Measurements from ENCODE around the gene CRCP. TPM values are rescaled to one million over a fixed set of nuclear protein-coding genes. Genes with fewer than 3 reads are reported as not detected.
"Not testable (repeated sequence)": the region's sequence is repeated elsewhere in the genome, so short reads cannot be mapped to it uniquely, and the experiment has no call there.

The CRCP gene
- total RNA-seq, 1 donor from 2014 or later = 22.5 TPM

DNA sequence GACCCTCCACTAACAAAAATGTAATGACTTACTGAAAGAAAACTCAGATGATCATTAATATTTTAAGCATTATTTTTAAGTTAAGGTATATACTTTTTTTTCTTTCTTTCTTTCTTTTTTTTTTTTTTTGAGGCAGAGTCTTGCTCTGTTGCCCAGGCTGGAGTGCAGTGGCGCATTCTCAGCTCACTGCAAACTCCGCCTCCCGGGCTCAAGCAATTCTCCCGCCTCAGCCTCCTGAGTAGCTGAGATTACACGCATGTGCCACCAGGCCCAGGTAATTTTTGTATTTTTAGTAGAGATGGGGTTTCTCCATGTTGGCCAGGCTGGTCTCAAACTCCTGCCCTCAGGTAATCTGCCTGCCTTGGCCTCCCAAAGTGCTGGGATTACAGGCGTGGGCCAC lies 12.5 kb upstream of the CRCP start:
- DNase-seq; intact Hi-C loops (cut with micrococcal nuclease); ATAC-seq: not testable (repeated sequence)

DNA sequence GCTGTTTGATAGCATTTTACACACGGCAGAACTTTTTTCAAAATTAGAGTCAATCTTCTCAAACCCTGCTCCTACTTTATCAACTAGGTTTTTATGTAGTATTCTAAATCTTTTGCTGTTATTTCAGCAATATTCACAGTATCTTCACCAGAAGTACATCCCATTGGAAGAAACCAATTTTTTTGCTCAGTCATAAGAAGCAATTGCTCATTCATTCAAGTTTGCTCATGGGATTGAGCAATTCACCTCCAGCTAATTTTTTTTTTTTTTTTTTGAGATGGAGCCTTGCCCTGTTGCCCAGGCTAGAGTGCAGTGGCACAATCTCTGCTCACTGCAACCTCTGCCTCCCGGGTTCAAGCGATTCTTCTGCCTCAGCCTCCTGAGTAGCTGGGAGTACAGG lies 10.7 kb upstream of the CRCP start:
- intact Hi-C loops (cut with micrococcal nuclease); ATAC-seq; DNase-seq: not testable (repeated sequence)

DNA sequence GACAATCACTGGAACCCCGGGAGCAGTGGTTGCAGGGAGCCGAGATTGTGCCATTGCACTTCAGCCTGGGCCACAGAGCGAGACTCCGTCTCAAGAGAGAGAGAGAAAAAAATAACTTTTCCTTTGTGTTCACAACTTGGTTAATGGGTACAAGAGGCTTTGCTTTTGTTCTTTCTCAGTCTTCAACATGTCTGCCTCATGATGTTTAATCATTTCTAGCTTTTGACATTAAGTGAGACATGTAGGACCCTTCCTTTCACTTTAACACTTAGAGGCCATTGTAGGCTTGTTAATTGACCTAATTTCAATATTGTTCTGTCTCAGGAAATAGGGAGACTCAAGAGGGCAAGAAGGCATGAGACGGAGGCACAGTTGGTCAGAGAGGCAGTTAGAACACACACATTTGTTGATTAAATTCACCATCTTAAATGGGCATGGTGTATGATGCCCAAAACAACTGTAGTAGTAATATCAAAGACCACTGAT lies 9.3 kb upstream of the CRCP start:
- DNase-seq = no peak
- ATAC-seq = no peak
- intact Hi-C loops (cut with micrococcal nuclease) = no loop called here

DNA sequence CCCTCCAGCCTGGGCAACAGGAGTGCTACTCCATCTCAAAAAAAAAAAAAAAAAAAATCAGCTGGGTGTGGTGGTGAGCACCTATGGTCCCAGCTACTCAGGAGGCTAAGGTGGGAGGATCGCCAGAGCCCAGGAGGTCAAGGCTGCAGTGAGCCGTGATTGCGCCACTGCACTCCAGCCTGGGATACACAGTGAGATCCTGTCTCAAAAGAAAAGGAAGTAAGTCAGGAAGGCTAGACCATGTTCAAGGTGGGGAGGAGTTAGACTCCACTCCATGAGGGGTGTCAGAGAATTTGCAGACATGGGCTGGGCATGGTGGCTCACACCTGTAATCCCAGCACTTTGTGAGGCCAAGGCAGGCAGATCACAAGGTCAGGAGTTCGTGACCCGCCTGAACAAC lies 6.2 kb upstream of the CRCP start:
- ATAC-seq; intact Hi-C loops (cut with micrococcal nuclease); DNase-seq: not testable (repeated sequence)

DNA sequence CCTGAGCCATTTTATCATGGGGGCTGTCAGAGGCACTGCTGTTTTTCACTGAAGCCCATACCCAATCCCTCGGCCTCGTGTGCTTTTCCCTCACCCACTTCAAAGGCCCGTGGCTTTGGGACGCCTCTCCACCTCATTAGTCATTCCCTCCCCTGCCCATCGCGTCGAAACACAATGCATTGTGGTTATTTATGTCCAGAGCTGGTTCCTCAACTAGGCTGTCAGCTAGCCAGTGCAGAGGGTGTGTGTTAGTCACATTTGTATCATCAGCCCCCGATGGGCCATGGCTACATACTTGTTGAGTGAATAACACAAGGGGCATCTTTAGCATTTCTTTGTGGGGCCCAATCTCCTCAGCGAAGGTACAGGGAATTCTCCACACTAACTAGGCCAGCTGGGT lies 3.8 kb upstream of the CRCP start:
- DNase-seq (no peak), ATAC-seq (no peak)
- intact Hi-C loops (cut with micrococcal nuclease) = no loop called here

DNA sequence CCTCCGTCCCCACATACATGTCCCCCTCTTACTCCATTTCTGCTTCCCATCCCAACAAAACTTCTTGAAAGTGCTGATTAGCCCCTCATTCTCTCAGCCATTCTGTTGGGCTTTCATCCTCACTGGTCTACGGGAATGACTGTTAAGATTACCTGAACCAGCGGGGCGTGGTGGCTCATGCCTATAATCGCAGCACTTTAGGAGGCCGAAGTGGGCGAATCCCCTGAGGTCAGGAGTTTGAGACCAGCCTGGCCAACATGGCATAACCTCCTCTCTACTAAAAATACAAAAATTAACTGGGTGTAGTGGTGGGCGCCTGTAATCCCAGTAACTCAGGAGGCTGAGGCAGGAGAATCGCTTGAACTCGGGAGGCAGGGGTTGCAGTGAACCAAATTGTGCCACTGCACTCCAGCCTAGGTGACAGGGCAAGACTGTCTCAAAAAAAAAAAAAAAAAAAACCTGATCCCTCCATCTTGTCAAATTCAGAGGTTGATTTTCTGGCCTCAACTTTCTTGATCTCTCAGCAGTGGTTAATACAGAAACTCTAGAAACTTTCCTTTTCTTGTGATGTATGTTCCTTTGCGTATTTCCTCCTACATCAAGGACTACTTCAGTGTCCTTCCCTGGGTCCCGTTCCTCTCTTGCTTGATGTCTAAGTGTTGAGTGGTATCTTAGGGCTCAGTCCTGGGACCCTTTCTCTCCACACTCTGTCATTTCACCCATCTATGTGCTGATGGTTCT lies 2.2 kb downstream of the CRCP start:
- intact Hi-C loops (cut with micrococcal nuclease); ATAC-seq: not testable (repeated sequence)

DNA sequence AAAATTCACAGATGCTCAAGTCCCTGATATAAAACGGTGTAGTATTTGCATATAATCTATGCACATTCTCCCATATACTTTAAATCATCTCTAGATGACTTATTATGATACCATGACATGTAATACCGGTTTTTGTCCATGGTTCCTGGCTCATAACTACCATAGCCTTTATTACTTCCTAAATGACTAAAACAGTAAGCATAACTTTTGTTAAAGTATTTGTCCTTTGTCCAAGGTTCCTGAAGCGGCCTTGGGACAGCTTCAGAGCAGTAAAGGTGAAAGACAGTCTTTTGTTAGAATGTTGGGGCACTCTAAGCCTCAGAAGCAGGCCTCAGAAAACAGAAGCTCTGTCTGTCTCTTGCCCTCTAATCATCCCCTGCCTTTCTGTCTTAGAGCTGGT lies 4.0 kb downstream of the CRCP start:
- intact Hi-C loops (cut with micrococcal nuclease) = no loop called here
- ATAC-seq (no peak), DNase-seq (no peak)

More for the DNA sequence above, 2.2 kb downstream of the CRCP start:
- DNase-seq = not testable (repeated sequence)

DNA sequence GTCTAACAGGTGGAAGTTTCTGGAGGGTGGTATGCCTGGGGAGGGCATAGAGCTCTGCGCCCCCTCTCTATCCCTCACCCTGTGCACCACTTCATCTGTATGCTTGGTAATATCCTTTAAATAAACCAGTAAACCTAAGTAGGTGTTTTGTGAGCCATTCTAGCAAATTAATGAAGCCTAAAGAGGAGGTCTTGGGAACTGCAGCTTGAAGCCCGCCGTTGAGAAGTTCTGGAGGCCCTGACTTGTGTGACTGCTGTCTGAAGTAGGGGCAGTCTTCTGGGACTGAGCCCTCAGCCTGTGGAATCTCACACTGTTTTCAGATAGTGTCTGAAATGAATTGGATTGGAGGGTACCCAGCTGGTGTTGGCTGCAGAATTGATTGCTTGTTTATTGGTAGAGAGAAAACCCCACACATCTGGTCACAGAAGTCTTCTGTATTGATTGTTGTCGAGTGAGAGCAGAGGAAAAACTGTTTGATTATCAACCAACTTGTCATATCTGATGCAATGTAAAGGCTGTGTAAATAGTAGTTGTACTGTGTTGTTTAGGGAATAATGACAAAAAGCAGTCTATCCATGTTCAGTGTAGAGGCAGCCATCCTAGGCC lies 4.7 kb downstream of the CRCP start:
- intact Hi-C loops (cut with micrococcal nuclease) = no loop called here
- no peak for DNase-seq
- no peak for ATAC-seq

DNA sequence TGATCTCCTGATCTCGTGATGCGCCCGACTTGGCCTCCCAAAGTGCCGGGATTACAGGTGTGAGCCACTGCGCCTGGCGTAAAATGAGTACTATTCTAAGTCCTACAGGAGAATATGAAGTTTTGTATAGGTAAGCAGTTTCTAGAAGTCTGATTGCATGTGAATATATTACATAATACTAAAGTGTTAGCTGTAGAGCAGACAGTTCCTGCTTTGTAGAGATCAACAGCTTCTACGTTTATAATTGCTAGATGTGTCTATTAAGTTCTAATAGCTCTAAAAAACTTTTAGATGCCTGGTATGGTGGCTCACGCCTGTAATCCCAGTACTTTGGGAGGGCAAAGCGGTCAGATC lies 8.5 kb downstream of the CRCP start:
- no peak for DNase-seq
- intact Hi-C loops (cut with micrococcal nuclease) = no loop called here
- no peak for ATAC-seq

DNA sequence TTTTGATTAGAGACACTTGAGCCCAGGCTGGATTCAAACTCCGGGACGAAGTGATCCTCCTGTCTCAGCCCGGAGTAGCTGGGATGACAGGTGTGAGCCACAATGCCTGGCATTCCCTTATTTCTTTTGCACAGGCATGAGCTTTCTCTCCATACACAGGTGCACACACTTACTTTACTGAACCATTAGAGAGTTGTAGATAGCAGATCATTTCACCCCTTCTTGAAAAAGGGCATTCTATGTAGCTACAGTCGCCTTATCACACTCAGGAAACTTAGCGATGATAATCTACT lies 9.9 kb downstream of the CRCP start:
- intact Hi-C loops (cut with micrococcal nuclease); DNase-seq: not testable (repeated sequence)
- peak; percentile 20 for ATAC-seq

DNA sequence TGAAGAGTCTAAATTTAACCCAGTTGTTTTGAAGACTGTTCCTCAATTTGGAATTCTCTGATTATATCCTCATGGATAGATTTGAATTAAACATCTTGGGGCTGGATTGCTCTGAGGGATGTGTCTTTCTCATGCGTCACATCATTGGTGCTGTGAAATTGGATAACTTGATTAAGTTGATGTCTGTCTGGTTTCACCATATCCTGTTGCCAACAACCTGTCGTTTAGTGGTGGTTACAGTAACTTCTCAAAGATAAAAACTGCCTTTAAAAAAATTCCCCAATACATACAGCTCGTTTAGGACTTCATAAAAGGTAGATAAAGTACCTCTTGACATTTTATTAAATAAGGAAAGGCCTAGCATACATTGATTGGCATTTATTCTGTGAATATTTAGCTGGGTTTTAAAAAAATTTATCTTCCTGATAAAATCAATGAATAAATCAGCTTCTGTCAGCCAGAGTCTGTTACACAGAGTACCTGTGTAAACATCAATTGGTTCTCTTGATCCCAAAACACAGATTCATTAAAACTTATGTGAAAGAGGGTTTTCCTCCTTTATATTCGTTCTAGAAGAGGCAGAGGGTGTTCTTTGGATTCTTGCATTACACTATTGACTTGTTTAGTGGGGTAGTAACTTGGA lies 10.5 kb downstream of the CRCP start:
- ATAC-seq = peak; percentile 30
- DNase-seq = no peak
- intact Hi-C loops (cut with micrococcal nuclease) = no loop called here

DNA sequence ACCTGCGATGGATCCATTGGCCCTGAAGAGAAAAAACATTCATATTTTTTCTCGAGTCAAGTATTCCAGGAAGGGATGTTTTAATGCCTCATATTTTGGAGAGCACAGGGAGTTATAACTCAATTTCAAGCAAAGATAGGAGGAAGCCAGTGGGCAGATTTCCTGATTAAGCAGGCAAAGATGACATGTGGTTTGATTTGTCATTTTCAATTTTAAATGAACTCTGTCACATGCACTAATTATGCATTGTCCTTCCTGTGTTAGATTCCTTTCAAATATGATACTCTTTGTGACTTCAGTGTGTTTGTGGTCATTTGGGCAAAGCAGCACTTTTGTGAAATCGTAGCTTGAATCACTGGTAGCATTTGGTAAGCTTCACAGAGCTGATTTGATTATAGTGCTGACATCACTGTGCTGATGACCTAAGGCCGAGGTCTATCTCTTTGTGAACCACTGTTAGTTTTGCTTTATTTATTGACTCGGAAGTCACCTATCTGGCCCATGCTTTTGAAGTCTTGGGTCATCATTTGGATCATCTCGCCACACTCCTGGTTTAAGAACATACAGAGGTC lies 11.2 kb downstream of the CRCP start:
- intact Hi-C loops (cut with micrococcal nuclease); DNase-seq: not testable (repeated sequence)
- ATAC-seq = peak; percentile 10

DNA sequence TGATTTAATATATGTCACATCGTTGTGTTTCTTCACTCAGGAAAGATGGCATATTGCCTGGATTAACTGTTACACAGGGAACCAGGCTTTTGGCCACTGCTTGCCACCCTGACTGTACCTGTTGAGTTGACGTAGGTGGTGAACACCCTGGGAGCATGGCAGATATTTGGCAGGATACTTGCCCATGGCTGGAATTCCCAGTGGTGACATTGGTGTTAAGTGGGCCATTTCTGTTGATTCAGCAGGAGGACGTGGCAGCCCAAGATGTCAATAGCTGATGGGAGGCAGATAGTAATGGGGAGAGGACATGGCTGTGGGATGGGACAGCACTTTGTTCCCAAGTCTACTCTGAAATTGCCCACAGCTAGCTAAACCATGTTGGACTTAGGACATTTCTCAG lies 12.5 kb downstream of the CRCP start:
- intact Hi-C loops (cut with micrococcal nuclease); DNase-seq: not testable (repeated sequence)
- peak; percentile 64 for ATAC-seq

DNA sequence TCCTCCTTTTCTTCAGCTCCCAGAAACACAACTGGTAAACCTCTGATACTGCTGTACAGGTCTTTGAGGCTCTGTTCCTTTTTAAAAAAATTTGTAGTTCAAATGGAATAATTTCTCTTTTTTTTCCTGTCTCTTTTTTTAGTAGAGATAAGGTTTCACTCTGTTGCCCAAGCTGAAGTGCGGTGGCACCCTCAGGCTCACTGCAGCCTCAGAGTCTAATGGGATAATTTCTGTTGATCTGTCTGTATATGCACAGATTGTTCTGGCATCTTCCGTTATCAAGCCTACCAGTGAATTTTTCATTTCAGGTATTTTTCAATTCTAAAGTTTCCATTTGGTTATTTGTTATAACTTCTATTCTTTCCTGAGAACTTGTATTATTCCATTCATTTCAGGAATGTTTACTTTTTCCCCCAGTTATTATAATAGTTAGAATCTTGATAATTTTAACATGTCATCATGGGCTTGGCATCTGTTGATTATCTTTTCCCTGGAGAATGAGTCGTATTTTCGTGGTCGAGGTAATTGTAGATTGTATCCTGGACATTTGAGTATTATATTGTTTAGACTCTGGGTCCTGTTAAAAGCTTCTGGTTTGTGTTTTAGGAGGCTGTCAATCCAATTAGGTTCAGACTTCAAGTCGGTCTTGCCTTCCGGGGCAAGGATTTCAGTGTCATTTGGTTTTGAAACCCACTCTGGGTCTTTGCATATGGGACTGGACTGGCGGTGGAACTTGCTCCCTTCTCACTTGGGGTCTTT lies 24.5 kb downstream of the CRCP start:
- ATAC-seq (no peak), DNase-seq (no peak)
- intact Hi-C loops (cut with micrococcal nuclease) = no loop called here

DNA sequence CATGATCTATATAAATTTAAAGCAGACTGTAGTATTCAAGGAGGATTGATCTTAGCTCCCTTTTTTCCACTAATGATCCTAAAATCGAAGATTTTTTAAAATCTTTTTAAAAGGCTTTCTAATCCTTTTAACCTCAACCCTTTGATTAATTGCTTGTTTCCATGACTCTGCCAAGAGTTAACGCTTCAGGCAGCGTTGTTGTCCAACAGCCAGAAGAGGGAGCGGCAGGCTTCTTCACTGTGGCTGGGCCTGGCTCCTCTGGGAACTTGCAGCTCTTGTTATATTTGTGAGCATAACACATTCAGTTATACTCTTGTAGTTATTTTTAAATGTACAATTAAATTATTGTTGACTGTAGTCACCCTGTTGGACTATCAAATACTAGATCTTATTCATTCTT lies 26.3 kb downstream of the CRCP start:
- DNase-seq = peak; percentile 76
- intact Hi-C loops (cut with micrococcal nuclease) = no loop called here
- peak; percentile 60 for ATAC-seq

DNA sequence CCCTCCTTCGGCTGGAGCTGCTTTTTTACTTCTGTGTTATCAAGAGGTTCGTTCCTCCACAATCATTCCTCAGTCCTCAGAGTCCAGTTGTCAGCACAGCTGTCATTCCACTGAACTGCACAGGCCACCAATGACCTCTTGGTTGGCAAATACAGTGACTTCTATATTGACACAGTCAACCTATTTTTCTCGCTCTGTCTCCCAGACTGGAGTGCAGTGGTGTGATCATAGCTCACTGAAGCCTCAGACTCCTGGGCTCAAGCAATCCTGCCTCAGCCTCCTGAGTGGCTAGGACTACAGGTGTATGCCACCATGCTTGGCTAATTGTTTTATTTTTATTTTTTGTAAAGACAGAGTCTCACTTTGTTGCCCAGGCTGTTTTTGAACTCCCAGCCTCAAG lies 27.7 kb downstream of the CRCP start:
- DNase-seq (no peak), ATAC-seq (no peak)
- intact Hi-C loops (cut with micrococcal nuclease) = no loop called here

DNA sequence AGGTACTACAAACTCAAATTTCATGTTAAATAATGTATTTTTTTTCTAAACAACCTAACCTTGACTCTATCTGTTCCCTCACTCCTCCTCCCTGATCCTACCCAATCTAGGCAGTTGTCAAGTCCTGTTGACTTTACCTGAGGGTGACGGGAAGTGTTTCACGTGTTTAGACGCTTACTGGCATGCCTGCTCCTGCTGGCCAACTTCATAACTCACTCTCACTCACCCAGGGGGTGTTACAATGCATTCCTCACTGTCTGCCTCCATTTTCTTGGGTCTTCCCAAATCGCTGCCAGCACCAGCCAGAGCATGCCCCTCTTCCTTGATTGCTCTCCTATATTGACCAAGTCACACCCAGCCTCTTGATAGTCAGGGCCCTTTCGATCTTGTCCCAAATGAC lies 28.3 kb downstream of the CRCP start:
- no peak for ATAC-seq
- intact Hi-C loops (cut with micrococcal nuclease) = no loop called here
- no peak for DNase-seq

DNA sequence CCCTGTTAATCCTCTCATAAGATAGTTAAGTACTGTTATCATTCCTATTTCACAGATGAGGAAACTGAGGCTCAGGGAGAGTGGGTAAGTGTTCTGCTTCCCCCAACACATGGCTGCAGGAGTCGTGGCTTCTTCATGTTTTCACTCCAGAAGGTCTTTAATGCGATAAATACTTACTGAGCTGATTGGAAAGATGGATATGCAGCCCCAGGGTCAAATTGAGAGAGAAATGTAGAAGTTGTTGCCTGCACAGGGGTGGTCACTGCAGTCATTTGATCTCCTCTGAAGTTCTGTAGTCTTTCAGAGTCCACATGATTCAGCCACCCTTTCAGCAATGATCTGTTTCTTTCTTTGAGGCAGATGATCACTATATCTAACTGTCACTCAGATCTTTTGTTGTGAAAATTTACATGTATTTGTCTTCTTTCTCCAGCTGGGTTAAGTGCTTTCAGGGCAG lies 29.3 kb downstream of the CRCP start:
- DNase-seq (no peak), ATAC-seq (no peak)
- intact Hi-C loops (cut with micrococcal nuclease) = no loop called here

DNA sequence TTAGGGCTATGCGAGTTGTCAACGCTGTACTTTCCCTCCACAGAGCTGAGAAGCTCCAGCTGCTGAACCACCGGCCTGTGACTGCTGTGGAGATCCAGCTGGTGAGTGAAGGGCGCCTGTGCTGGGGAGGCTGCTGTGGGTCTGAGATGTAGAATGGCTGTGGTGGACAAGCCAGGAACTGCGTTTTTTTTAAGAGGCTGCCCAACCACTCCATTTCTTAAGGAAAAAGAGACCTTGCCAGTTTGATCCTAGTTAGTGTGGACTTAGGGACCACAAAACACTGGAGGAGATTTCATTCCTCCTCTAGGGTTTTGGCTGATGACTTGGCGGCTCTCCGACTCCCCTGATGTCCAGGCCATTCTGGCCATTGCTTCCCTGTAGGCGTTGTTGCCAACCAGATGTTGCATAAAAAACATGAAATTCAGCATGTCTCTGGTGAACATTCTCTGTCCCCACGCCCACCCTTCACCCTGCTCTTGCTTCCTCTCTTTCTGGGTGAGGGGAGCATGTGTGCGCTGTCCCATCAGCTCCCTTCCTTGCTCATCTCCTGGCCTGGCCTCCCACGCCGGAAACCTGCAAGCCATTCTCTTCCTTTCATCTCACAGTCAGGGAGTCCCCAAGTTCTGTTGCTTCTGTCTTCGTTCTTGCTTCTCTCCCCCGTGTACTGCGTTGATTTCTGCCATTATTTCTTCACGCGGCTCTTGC lies 30.9 kb downstream of the CRCP start:
- ATAC-seq = peak; percentile 89
- peak; percentile 80 for DNase-seq
- intact Hi-C loops (cut with micrococcal nuclease) = no loop called here

Data from left ventricle myocardium superior (tissue), 1 donor.